T-cell (primary cell): ENCODE results near the gene RPL15. TPM values are rescaled to one million over a fixed set of nuclear protein-coding genes. Genes with fewer than 3 reads are reported as not detected.
A peak's percentile ranks its signal among the peaks of the same experiment; 100 is the strongest.
"Not testable (repeated sequence)": the region's sequence is repeated elsewhere in the genome, so short reads cannot be mapped to it uniquely, and the experiment has no call there.

Source experiments
- ATAC-seq, 4 experiments: fragments of 200-7000 bp in 3 of 4; fragments of 150-1000 bp in 1 of 4; cut with Tn5 transposase; replicated peaks in 1 of 4; 1 replicate in 3 of 4; 2 replicates in 1 of 4; pipeline ENCODE4 v1.10.0; 2021; ENCODE audit warnings: moderate library complexity in 3 of 4, mild to moderate bottlenecking in 2 of 4, moderate number of reproducible peaks in 1 of 4
- CTCF ChIA-PET, 2 donors: fragments of 300-600 bp; sonication (Branson Sonifier 250); formaldehyde crosslinking; loops; one replicate each; lab custom pipeline; 2022; ENCODE audit warnings: antibody characterized with exemption in 2 of 2; lab: Charles Lee
- POLR2A ChIA-PET, 2 donors: fragments of 300-600 bp; sonication (Branson Sonifier 250); formaldehyde crosslinking; loops; one replicate each; lab custom pipeline; 2022; ENCODE audit warnings: antibody characterized with exemption in 2 of 2; lab: Charles Lee
- DNase-seq, 35 experiments: peaks; one replicate each; pipeline versions ENCODE4 v3.0.0 to v3.0.0-alpha.2; 2013 to 2023
- H3K27ac ChIP-seq: one replicate; pipeline ENCODE4 v1.5.1; 2013; ENCODE audit warnings: low read length
- H3K27me3 ChIP-seq, 2 experiments: replicated peaks in 1 of 2; 1 replicate in 1 of 2; 2 replicates in 1 of 2; pipeline versions ENCODE4 v1.6.1 to v1.7.0; 2013; ENCODE audit warnings: low read length in 1 of 2, mixed read lengths in 1 of 2; ENCODE audit not compliant: control insufficient read depth in 2 of 2, insufficient read depth in 2 of 2; ENCODE audit errors: extremely low read depth in 1 of 2
- H3K36me3 ChIP-seq, 2 donors: 1 replicate in 1 of 2; 2 replicates in 1 of 2; pipeline versions ENCODE4 v1.6.1 to v1.7.0; 2013; ENCODE audit warnings: low read length in 1 of 2; ENCODE audit not compliant: control insufficient read depth in 2 of 2, insufficient read depth in 1 of 2; ENCODE audit errors: extremely low read depth in 1 of 2
- H3K4me1 ChIP-seq, 2 experiments: 1 replicate in 1 of 2; 2 replicates in 1 of 2; pipeline versions ENCODE4 v1.6.1 to v1.7.0; 2013; ENCODE audit warnings: low read length in 2 of 2, mixed read lengths in 1 of 2; ENCODE audit not compliant: insufficient read depth in 2 of 2, control insufficient read depth in 1 of 2; ENCODE audit errors: extremely low read depth in 1 of 2
- H3K4me3 ChIP-seq, 2 donors: 1 replicate in 1 of 2; 2 replicates in 1 of 2; pipeline versions ENCODE4 v1.5.1 to v1.7.0; 2013; ENCODE audit warnings: mild to moderate bottlenecking in 2 of 2, low read length in 1 of 2, moderate library complexity in 1 of 2; ENCODE audit not compliant: control insufficient read depth in 1 of 2; ENCODE audit errors: extremely low read depth in 1 of 2
- H3K9me3 ChIP-seq: 2 replicates; pipeline ENCODE4 v1.7.0; 2013
- H3K27ac Mint-ChIP-seq, 2 donors: one replicate each; pipeline ENCODE4 v1.8.0; 2020 to 2021; ENCODE audit warnings: mild to moderate bottlenecking in 2 of 2, mixed read lengths in 2 of 2
- H3K27me3 Mint-ChIP-seq, 2 donors: one replicate each; pipeline ENCODE4 v1.8.0; 2021 to 2022; ENCODE audit warnings: mixed read lengths in 2 of 2
- H3K36me3 Mint-ChIP-seq: one replicate; pipeline ENCODE4 v1.8.0; 2021; ENCODE audit warnings: mixed read lengths
- H3K4me1 Mint-ChIP-seq, 3 donors: one replicate each; pipeline ENCODE4 v1.8.0; 2020 to 2022; ENCODE audit warnings: mixed read lengths in 3 of 3, mild to moderate bottlenecking in 1 of 3
- H3K4me3 Mint-ChIP-seq, 3 donors: one replicate each; pipeline ENCODE4 v1.8.0; 2020 to 2022; ENCODE audit warnings: mild to moderate bottlenecking in 3 of 3, mixed read lengths in 3 of 3, moderate library complexity in 3 of 3
- H3K9me3 Mint-ChIP-seq, 3 donors: one replicate each; pipeline ENCODE4 v1.8.0; 2020 to 2022; ENCODE audit warnings: mixed read lengths in 3 of 3
- WGBS: methylation state at CpG from one replicate; pipeline ENCODE4 v1.1.5; 2013; ENCODE audit warnings: missing lambda C conversion rate; ENCODE audit not compliant: insufficient coverage; 5-methylcytosine and 5-hydroxymethylcytosine counted together
- total RNA-seq, 35 experiments: library from RNA in 6 of 35; stranded (reverse) in 6 of 35; fragments of 120-200 nt in 1 of 35; gene quantifications; one replicate each; pipeline versions ENCODE4 v1.2.1 to v1.2.4 and lab custom pipeline; 2013 to 2026

Gene RPL15
- total RNA-seq, 5 donors from 2014 or later (not counting 1 experiment from before 2014, with no cell fraction given) = 1,997 to 2,171 (median 2,116) TPM

GRCh38 chr3:23913873-23914743 is 2.8 kb upstream of the RPL15 start:
- Mint-ChIP-seq H3K4me3 (no peak overlapping the region), H3K9me3 (no peaks in the 10 kb centered on the region), H3K36me3 (peaks cover 24% of the 10 kb centered on the region), H3K27me3 (no peaks in the 10 kb centered on the region), H3K4me1 (peaks cover 32 to 43% (median 33%) of the 10 kb centered on the region in 3 donors), H3K27ac (no peak overlapping the region)
- Histone ChIP-seq H3K4me3 (no peak overlapping the region), H3K4me1 (peaks cover 15 to 26% of the 10 kb centered on the region in 2 experiments), H3K27me3 (no peaks in the 10 kb centered on the region), H3K27ac (no peak overlapping the region), H3K9me3 (no peaks in the 10 kb centered on the region), H3K36me3 (peaks cover 0 to 13% of the 10 kb centered on the region in 2 donors)
- ChIA-PET CTCF (interaction anchor here in 1 of 2 donors (0.5 to 0.6 kb wide), 2 partner anchors 38 to 272 kb away, joined by 3 to 5 read pairs; no protein-coding TSS in a partner anchor), POLR2A (no interaction called here)
- no peak for ATAC-seq
- WGBS = no CpG with 5 or more reads among the region's 3 CpGs
- DNase-seq = no peak

GRCh38 chr3:23915537-23916108 is 1.3 kb upstream of the RPL15 start:
- Histone ChIP-seq H3K9me3 (no peaks in the 10 kb centered on the region), H3K27ac (no peak overlapping the region), H3K4me3 (peak overlapping the region in 1 of 2 donors; percentile 91), H3K27me3 (no peaks in the 10 kb centered on the region), H3K36me3 (peaks cover 0 to 24% of the 10 kb centered on the region in 2 donors), H3K4me1 (peaks cover 22 to 27% of the 10 kb centered on the region in 2 experiments)
- H3K27me3 Mint-ChIP-seq = no peaks in the 10 kb centered on the region
- H3K4me3 Mint-ChIP-seq = peak overlapping the region; percentile 98 to 100 (median 99)
- peak overlapping the region in 1 of 2 donors; percentile 98 for H3K27ac Mint-ChIP-seq
- DNase-seq = no peak
- H3K36me3 Mint-ChIP-seq = peaks cover 29% of the 10 kb centered on the region
- peaks cover 45 to 57% (median 48%) of the 10 kb centered on the region in 3 donors for H3K4me1 Mint-ChIP-seq
- 94% methylated on average over 5 of the region's 7 CpGs for WGBS
- no peaks in the 10 kb centered on the region for H3K9me3 Mint-ChIP-seq
- ATAC-seq = no peak
- ChIA-PET CTCF (interaction anchor here in 1 of 2 donors (0.6 to 0.9 kb wide), 4 partner anchors 10 to 43 kb away, joined by 3 read pairs; no protein-coding TSS in a partner anchor), POLR2A (interaction anchor here in 1 of 2 donors (0.6 kb wide), 2 partner anchors 36 to 397 kb away, joined by 3 read pairs; no protein-coding TSS in a partner anchor)

DNA sequence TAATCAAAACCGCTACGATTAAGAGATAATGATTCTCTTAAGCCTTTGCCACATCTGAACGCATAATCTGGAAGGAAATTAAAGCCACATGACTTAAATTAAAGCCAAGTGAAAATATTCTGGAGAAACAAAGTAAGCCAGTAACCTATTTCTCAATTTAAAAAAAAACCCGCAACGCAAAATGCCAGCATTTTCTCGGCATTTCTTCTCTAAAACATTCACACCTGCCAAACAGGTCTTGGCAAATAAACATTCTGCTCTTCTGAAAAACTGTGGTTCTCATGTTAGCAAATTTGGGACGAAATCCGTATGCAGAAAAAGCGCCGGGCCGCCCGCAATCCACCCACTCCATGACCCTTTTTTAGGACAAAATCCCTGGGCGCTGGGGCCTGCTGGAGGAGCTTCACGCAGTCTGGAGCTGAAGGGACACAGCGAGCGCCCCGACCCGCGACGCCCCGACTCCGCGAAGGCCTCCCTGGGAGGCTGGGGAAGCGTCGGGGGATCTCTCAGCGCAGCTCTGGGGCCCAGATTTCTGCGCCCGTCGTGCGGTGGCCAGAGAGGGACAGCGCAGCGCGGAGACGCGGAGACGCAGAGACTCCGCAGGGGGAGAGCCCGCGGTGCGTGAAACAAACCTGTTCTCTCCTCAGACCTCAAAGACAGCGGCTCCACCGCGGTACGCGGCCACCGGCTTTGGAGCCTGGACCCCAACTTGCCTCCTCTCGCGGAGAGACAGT is 613 bp upstream of the RPL15 start:
- H3K27me3 ChIP-seq = no peaks in the 10 kb centered on the region
- 3% methylated on average over 45 of the region's 48 CpGs for WGBS
- H3K9me3 ChIP-seq = no peaks in the 10 kb centered on the region
- ChIA-PET CTCF (interaction anchor here in 1 of 2 donors (0.8 to 1.1 kb wide), 5 partner anchors 9 to 82 kb away, joined by 3 to 8 read pairs (median 4); no protein-coding TSS in a partner anchor), POLR2A (interaction anchor here (0.6 to 1.8 kb wide), 22 partner anchors 9 to 1734 kb away, joined by 3 to 15 read pairs (median 3); no protein-coding TSS in a partner anchor)
- peaks cover 0 to 31% of the 10 kb centered on the region in 2 donors for H3K36me3 ChIP-seq
- no peak for DNase-seq
- peak overlapping the region; percentile 98 to 100 (median 99) for H3K4me3 Mint-ChIP-seq
- H3K27ac ChIP-seq = peak overlapping the region; percentile 89
- peaks cover 22 to 27% of the 10 kb centered on the region in 2 experiments for H3K4me1 ChIP-seq
- H3K4me1 Mint-ChIP-seq = peaks cover 45 to 60% (median 48%) of the 10 kb centered on the region in 3 donors
- H3K27ac Mint-ChIP-seq = peak overlapping the region; percentile 97 to 98
- ATAC-seq = peak; percentile 39 to 46 (median 41)
- H3K27me3 Mint-ChIP-seq = no peaks in the 10 kb centered on the region
- H3K36me3 Mint-ChIP-seq = peaks cover 28% of the 10 kb centered on the region
- peak overlapping the region; percentile 89 to 91 for H3K4me3 ChIP-seq
- H3K9me3 Mint-ChIP-seq = no peaks in the 10 kb centered on the region

DNA sequence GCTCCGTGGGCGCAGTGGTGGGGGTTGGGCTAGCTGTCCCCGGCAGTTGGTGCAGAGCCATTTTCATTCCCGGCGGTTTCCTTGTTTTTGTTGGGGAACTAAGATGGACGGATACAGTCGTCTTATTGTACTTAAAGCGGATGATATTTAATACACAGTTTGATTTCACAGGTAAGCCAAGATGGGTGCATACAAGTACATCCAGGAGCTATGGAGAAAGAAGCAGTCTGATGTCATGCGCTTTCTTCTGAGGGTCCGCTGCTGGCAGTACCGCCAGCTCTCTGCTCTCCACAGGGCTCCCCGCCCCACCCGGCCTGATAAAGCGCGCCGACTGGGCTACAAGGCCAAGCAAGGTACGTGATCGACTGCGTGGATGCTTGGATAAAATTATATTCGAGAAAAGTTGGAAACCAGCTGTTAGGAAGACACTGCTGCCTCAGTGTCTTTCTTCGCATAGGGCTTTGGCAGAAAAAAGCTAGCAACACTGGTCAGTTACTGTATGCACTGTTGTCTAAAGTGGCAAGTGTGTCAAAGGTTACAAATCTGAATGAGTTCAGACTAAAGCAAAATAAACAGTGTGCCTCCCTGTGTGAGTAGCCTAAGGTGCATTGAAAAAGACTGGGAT is 859 bp downstream of the RPL15 start:
- H3K27ac ChIP-seq = peak overlapping the region; percentile 89
- WGBS = 0% methylated on average over 11 of the region's 21 CpGs
- POLR2A ChIA-PET = interaction anchor here in 1 of 2 donors (1.1 to 1.8 kb wide), 6 partner anchors 11 to 40 kb away, joined by 3 to 15 read pairs (median 4); no protein-coding TSS in a partner anchor
- CTCF ChIA-PET = interaction anchor here (0.6 to 1.2 kb wide), 2 partner anchors 27 to 84 kb away, joined by 3 read pairs; no protein-coding TSS in a partner anchor
- H3K4me1 ChIP-seq = peaks cover 22 to 27% of the 10 kb centered on the region in 2 experiments
- ATAC-seq, DNase-seq, H3K27me3 Mint-ChIP-seq, H3K9me3 ChIP-seq, H3K9me3 Mint-ChIP-seq, H3K27me3 ChIP-seq: not testable (repeated sequence)
- peaks cover 0 to 35% of the 10 kb centered on the region in 2 donors for H3K36me3 ChIP-seq
- peak overlapping the region; percentile 97 to 98 for H3K27ac Mint-ChIP-seq
- peaks cover 45 to 60% (median 48%) of the 10 kb centered on the region in 3 donors for H3K4me1 Mint-ChIP-seq
- H3K4me3 ChIP-seq = peak overlapping the region; percentile 89 to 91
- peak overlapping the region; percentile 98 to 100 (median 99) for H3K4me3 Mint-ChIP-seq
- H3K36me3 Mint-ChIP-seq = peaks cover 28% of the 10 kb centered on the region

DNA sequence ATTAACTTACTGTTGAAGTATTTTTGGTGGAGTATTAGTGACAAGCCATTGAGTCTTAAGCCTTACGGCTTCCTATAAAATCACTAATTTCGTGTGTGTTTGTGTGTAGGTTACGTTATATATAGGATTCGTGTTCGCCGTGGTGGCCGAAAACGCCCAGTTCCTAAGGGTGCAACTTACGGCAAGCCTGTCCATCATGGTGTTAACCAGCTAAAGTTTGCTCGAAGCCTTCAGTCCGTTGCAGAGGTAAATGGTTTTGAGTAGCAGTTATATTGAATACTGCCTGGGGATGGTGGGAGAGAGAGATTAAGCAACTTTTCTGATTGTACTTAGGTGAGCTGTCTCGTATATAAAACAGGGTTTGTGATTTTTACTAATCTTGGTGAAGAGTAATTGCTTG is 1.4 kb downstream of the RPL15 start:
- Histone ChIP-seq H3K36me3 (peaks cover 0 to 35% of the 10 kb centered on the region in 2 donors), H3K27ac (peak overlapping the region; percentile 89), H3K4me1 (peaks cover 22 to 27% of the 10 kb centered on the region in 2 experiments), H3K4me3 (peak overlapping the region; percentile 2 to 89)
- DNase-seq, H3K27me3 ChIP-seq, H3K9me3 Mint-ChIP-seq, H3K9me3 ChIP-seq, H3K27me3 Mint-ChIP-seq, ATAC-seq: not testable (repeated sequence)
- H3K4me1 Mint-ChIP-seq = peaks cover 45 to 60% (median 48%) of the 10 kb centered on the region in 3 donors
- 25% methylated on average over 11 of the region's 12 CpGs for WGBS
- peak overlapping the region; percentile 98 to 100 (median 99) for H3K4me3 Mint-ChIP-seq
- H3K36me3 Mint-ChIP-seq = peaks cover 28% of the 10 kb centered on the region
- ChIA-PET CTCF (interaction anchor here (0.6 to 1.2 kb wide), 2 partner anchors 28 to 84 kb away, joined by 3 read pairs; no protein-coding TSS in a partner anchor), POLR2A (interaction anchor here in 1 of 2 donors (0.8 to 1.8 kb wide), 6 partner anchors 11 to 35 kb away, joined by 3 to 15 read pairs (median 4); no protein-coding TSS in a partner anchor)
- H3K27ac Mint-ChIP-seq = peak overlapping the region; percentile 97 to 98
